ENCODE results near the gene ACE2.

ACE2 gene

GRCh38 chrX:15559227-15559626 lies 41.5 kb downstream of the ACE2 start:
- DNase-seq (ENCODE audit: low spot score) = no peak
- no peak overlapping the region for H3K27ac ChIP-seq
- TF ChIP-seq, protein P1, sequence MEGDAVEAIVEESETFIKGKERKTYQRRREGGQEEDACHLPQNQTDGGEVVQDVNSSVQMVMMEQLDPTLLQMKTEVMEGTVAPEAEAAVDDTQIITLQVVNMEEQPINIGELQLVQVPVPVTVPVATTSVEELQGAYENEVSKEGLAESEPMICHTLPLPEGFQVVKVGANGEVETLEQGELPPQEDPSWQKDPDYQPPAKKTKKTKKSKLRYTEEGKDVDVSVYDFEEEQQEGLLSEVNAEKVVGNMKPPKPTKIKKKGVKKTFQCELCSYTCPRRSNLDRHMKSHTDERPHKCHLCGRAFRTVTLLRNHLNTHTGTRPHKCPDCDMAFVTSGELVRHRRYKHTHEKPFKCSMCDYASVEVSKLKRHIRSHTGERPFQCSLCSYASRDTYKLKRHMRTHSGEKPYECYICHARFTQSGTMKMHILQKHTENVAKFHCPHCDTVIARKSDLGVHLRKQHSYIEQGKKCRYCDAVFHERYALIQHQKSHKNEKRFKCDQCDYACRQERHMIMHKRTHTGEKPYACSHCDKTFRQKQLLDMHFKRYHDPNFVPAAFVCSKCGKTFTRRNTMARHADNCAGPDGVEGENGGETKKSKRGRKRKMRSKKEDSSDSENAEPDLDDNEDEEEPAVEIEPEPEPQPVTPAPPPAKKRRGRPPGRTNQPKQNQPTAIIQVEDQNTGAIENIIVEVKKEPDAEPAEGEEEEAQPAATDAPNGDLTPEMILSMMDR (conservative IDR thresholded peaks at IDR 0.05; ENCODE audit: low read depth) = no peak
- ChIA-PET CTCF (no interaction called here), POLR2A (ENCODE audit: low non-redundant PET) (no interaction called here)

GRCh38 chrX:15549189-15550012 lies 51.4 kb downstream of the ACE2 start:
- ChIA-PET CTCF (no interaction called here), POLR2A (ENCODE audit: low non-redundant PET) (no interaction called here)
- TF ChIP-seq, protein P1 (conservative IDR thresholded peaks at IDR 0.05; ENCODE audit: low read depth) = no peak
- DNase-seq (ENCODE audit: low spot score) = no peak
- no peak overlapping the region for H3K27ac ChIP-seq

DNA sequence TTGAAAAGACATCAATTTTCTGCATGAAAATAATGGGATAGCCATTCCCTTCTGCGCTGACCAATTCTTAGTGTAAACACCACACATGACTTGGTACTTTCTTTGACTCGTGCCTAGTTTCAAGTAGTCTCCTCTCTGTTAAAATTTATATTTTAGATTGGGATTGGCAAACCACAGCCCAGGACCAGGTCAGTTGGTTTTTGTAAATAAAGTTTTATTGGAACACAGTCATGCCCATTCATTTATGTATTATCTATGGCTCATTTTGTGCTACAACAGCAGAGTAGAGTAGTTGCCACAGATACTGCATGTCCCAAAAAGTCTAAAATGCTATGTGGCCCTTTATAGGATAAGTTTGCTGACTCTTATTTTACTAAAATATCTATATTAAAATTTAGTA lies 53.4 kb downstream of the ACE2 start:
- TF ChIP-seq, protein P1 (conservative IDR thresholded peaks at IDR 0.05; ENCODE audit: low read depth) = no peak
- no peak overlapping the region for H3K27ac ChIP-seq
- DNase-seq (ENCODE audit: low spot score) = no peak
- CTCF ChIA-PET = no interaction called here
- POLR2A ChIA-PET (ENCODE audit: low non-redundant PET) = no interaction called here

DNA sequence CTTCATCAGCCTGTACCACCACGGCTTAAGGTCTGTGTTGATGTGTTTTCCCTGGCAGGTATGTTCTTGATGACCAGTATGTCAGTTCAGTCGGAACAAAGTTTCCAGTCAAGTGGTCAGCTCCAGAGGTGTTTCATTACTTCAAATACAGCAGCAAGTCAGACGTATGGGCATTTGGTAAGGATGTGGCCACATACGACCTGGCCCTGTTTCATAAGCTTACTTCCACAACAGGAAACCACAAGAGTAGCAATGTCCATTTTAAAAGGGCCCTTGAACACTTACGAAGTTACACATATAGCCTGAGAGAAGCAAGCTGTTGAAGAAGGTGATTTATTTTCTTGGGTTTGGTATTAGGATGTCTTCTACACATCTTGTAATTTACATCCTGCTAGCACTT lies 54.0 kb downstream of the ACE2 start:
- CTCF ChIA-PET = no interaction called here
- POLR2A ChIA-PET (ENCODE audit: low non-redundant PET) = no interaction called here
- TF ChIP-seq, protein P1 (conservative IDR thresholded peaks at IDR 0.05; ENCODE audit: low read depth) = no peak
- no peak for DNase-seq (ENCODE audit: low spot score)
- no peak overlapping the region for H3K27ac ChIP-seq

GRCh38 chrX:15530318-15530717 lies 70.4 kb downstream of the ACE2 start:
- TF ChIP-seq, protein P1 (conservative IDR thresholded peaks at IDR 0.05; ENCODE audit: low read depth) = no peak
- CTCF ChIA-PET = no interaction called here
- DNase-seq (ENCODE audit: low spot score) = no peak
- H3K27ac ChIP-seq = no peak overlapping the region
- POLR2A ChIA-PET (ENCODE audit: low non-redundant PET) = no interaction called here

- DNase-seq (ENCODE audit: low spot score) = no peak
- TF ChIP-seq, protein P1 (conservative IDR thresholded peaks at IDR 0.05; ENCODE audit: low read depth) = no peak
- H3K27ac ChIP-seq = no peak overlapping the region
- ChIA-PET POLR2A (ENCODE audit: low non-redundant PET) (no interaction called here), CTCF (no interaction called here)
These were observed 71.6 kb downstream of the ACE2 start for GRCh38 chrX:15529165-15529564.
